MCF 10A (cell line): Measurements from ENCODE around the gene TLNRD1. TPM values are rescaled to one million over a fixed set of nuclear protein-coding genes. Genes with fewer than 3 reads are reported as not detected.

Source experiments
- BruUV-seq: library from RNA; stranded (reverse); fragments of 400-500 nt; replicated peaks from 2 replicates; lab custom pipeline; 2021; lab: Mats Ljungman, UMichigan
- CTCF ChIA-PET: fragments of 300-600 bp; sonication (Branson Sonifier 250); formaldehyde crosslinking; extraction: SDS; loops from one replicate; lab custom pipeline; 2021; ENCODE audit warnings: antibody characterized with exemption, inconsistent platforms; lab: Yijun Ruan, JAX
- POLR2A ChIA-PET: fragments of 300-600, 350-650 bp; sonication (Branson Sonifier 250); formaldehyde crosslinking; extraction: SDS; loops from one replicate; lab custom pipeline; 2020; ENCODE audit warnings: antibody characterized with exemption, inconsistent platforms; lab: Yijun Ruan, JAX
- DNase-seq: peaks from one replicate; pipeline ENCODE4 v3.0.0-alpha.2; 2018; ENCODE audit not compliant: unreplicated experiment
- H3K27ac Mint-ChIP-seq: one replicate; pipeline ENCODE4 v1.8.0; 2022; ENCODE audit warnings: mild to moderate bottlenecking, low read depth, mixed read lengths; ENCODE audit not compliant: unreplicated experiment
- H3K27me3 Mint-ChIP-seq: one replicate; pipeline ENCODE4 v1.8.0; 2022; ENCODE audit warnings: mixed read lengths; ENCODE audit not compliant: insufficient read depth, unreplicated experiment
- H3K36me3 Mint-ChIP-seq: one replicate; pipeline ENCODE4 v1.8.0; 2022; ENCODE audit warnings: mild to moderate bottlenecking, moderate library complexity, mixed read lengths; ENCODE audit not compliant: insufficient read depth, unreplicated experiment
- H3K4me1 Mint-ChIP-seq: one replicate; pipeline ENCODE4 v1.8.0; 2022; ENCODE audit warnings: mixed read lengths; ENCODE audit not compliant: insufficient read depth, unreplicated experiment
- H3K4me3 Mint-ChIP-seq: one replicate; pipeline ENCODE4 v1.8.0; 2022; ENCODE audit warnings: mild to moderate bottlenecking, moderate library complexity, mixed read lengths; ENCODE audit not compliant: unreplicated experiment
- H3K9me3 Mint-ChIP-seq: one replicate; pipeline ENCODE4 v1.8.0; 2022; ENCODE audit warnings: mixed read lengths; ENCODE audit not compliant: unreplicated experiment
- CTCF ChIP-seq: fragments of 200-600 bp; IDR thresholded peaks from one replicate; pipeline ENCODE4 v1.8.0; 2022; ENCODE audit warnings: antibody characterized with exemption, mild to moderate bottlenecking; ENCODE audit not compliant: unreplicated experiment
- intact Hi-C: fragments of 100-400 bp; cut with micrococcal nuclease; formaldehyde crosslinking; loops from 2 replicates; pipeline ENCODE4 v1.14.1; 2022
- total RNA-seq: library from RNA; stranded (reverse); gene quantifications from 2 replicates; pipeline ENCODE4 v1.2.3, GENCODE V29; 2022

TLNRD1 gene
- total RNA-seq, 1 experiment from 2014 or later, result 17.1 TPM

GRCh38 chr15:80988148-80988796, 12.5 kb upstream of the TLNRD1 start:
- Mint-ChIP-seq H3K4me1 (peaks cover 49% of the 10 kb centered on the region), H3K27ac (peak overlapping the region; percentile 95), H3K9me3 (no peaks in the 10 kb centered on the region), H3K27me3 (no peaks in the 10 kb centered on the region), H3K4me3 (peak overlapping the region; percentile 93), H3K36me3 (peaks cover 13% of the 10 kb centered on the region)
- TSS peak; percentile 56 for BruUV-seq
- intact Hi-C loops, result no loop called here
- ChIA-PET POLR2A (interaction anchor here (0.6 to 4.3 kb wide), 5 partner anchors 12 to 1237 kb away, joined by 3 to 76 read pairs (median 4); partner anchors contain the start of gene TLNRD1), CTCF (interaction anchor here (0.6 to 1.2 kb wide), 5 partner anchors 12 to 533 kb away, joined by 3 to 4 read pairs (median 3); partner anchors contain the start of gene CEMIP)
- TF ChIP-seq CTCF, result no peak
- DNase-seq, result no peak

GRCh38 chr15:80989081-80989517, 11.6 kb upstream of the TLNRD1 start:
- TF ChIP-seq CTCF, result no peak
- Mint-ChIP-seq H3K27me3 (no peaks in the 10 kb centered on the region), H3K4me3 (peak overlapping the region; percentile 93), H3K27ac (peak overlapping the region; percentile 95), H3K4me1 (peaks cover 45% of the 10 kb centered on the region), H3K36me3 (peaks cover 13% of the 10 kb centered on the region), H3K9me3 (no peaks in the 10 kb centered on the region)
- intact Hi-C loops, result no loop called here
- BruUV-seq, result no TSS peak
- no peak for DNase-seq
- CTCF ChIA-PET, result interaction anchor here (0.5 to 1.2 kb wide), 4 partner anchors 18 to 826 kb away, joined by 3 to 4 read pairs (median 3); partner anchors contain the start of gene CEMIP
- POLR2A ChIA-PET, result interaction anchor here (0.8 to 4.3 kb wide), 7 partner anchors 11 to 407 kb away, joined by 3 to 76 read pairs (median 4); partner anchors contain the start of gene TLNRD1

- CTCF ChIA-PET, result interaction anchor here (0.5 to 1.7 kb wide), 6 partner anchors 12 to 826 kb away, joined by 3 to 6 read pairs (median 4); no protein-coding TSS in a partner anchor
- Mint-ChIP-seq H3K36me3 (peaks cover 13% of the 10 kb centered on the region), H3K4me3 (peak within 1 kb of the TSS; percentile 93), H3K9me3 (no peaks in the 10 kb centered on the region), H3K27me3 (no peaks in the 10 kb centered on the region), H3K27ac (peak within 1 kb of the TSS; percentile 95), H3K4me1 (peaks cover 38% of the 10 kb centered on the region)
- DNase-seq, result peak; percentile 94
- POLR2A ChIA-PET, result interaction anchor here (0.5 to 4.3 kb wide), 12 partner anchors 9 to 768 kb away, joined by 3 to 76 read pairs (median 3); partner anchors contain the start of gene TLNRD1
- intact Hi-C loops, result no loop called here
- BruUV-seq, result TSS peak; percentile 97
- no peak for TF ChIP-seq CTCF
Observed at GRCh38 chr15:80989518-80990478, 10.9 kb upstream of the TLNRD1 start, which contains the start of gene MESD. MESD (minus strand) TSS chr15:80989819; CDS start chr15:80989791, 28 bp downstream.
